Measurements from ENCODE around the gene TC2N.
A peak's percentile ranks its signal among the peaks of the same experiment; 100 is the strongest.
"Not testable (repeated sequence)": the region's sequence is repeated elsewhere in the genome, so short reads cannot be mapped to it uniquely, and the experiment has no call there.

Gene TC2N

GRCh38 chr14:91867316-91867988, at the start of gene TC2N:
TSS of gene TC2N (minus strand) at chr14:91867536. CDS start at chr14:91813769, 53,767 bp downstream.
- no peak for ATAC-seq
- no peaks in the 10 kb centered on the region for H3K36me3 Mint-ChIP-seq
- peaks cover 37% of the 10 kb centered on the region for H3K4me1 Mint-ChIP-seq
- H3K9me3 Mint-ChIP-seq, result no peaks in the 10 kb centered on the region
- H3K27ac Mint-ChIP-seq, result peak within 1 kb of the TSS; percentile 62
- H3K27me3 Mint-ChIP-seq, result no peaks in the 10 kb centered on the region
- no peak within 1 kb of the TSS for H3K4me3 Mint-ChIP-seq

DNA sequence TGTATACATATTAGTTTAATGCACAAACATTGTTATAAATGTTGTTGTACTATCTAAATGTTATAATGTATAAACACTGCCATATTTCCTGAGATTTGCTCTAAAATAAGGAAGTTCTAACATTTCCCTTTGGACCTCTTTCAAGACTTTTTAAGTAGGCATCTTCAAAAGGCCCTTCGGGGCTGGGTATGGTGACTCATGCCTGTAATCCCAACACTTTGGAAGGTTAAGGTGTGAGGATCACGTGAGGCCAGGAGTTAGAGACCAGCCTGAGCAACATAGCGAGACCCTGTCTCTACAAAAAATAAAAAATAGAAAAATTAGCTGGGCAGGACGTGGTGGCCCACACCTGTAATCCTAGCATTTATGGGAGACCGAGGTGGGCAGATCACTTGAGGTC, 44.7 kb upstream of the TC2N start:
- ATAC-seq, result no peak

DNA sequence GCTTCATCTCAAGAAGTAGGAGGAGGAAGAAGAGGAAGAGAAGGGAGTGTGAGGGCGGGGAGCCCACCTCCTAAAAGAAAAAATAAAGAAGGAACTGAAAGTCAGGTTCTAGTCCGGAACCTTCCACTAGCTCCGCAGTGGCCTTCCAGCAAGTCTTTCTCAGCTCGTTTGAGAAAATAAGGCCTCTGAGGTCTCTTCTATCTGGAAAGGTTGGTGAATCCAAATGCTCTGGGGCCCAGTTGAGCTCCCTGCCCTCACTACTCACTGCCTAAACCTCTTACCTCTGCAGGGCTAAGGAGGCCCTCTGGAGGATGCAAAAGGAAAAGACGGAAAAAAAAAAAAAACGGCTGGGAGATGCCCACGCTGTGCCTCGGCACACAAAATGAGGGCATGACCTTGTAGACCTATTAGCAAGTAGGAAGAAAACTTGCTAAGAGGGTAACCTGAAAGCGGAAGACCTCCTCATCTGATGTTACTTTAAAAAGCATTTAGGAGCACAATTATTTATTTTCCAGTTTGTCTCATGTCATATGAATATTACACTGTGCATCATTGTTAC, 44.2 kb upstream of the TC2N start:
- H3K4me1 Mint-ChIP-seq, result peaks cover 23% of the 10 kb centered on the region
- H3K27me3 Mint-ChIP-seq, result peaks cover 12% of the 10 kb centered on the region
- peak; percentile 82 for ATAC-seq
- no peaks in the 10 kb centered on the region for H3K36me3 Mint-ChIP-seq
- peak overlapping the region; percentile 94 for H3K27ac Mint-ChIP-seq
- H3K4me3 Mint-ChIP-seq, result peak overlapping the region; percentile 59
- peaks cover 3% of the 10 kb centered on the region for H3K9me3 Mint-ChIP-seq

More for the DNA sequence above, 44.7 kb upstream of the TC2N start:
- H3K27ac Mint-ChIP-seq, result peak overlapping the region; percentile 94
- no peak overlapping the region for H3K4me3 Mint-ChIP-seq
- no peaks in the 10 kb centered on the region for H3K36me3 Mint-ChIP-seq
- H3K27me3 Mint-ChIP-seq, result peaks cover 12% of the 10 kb centered on the region
- peaks cover 3% of the 10 kb centered on the region for H3K9me3 Mint-ChIP-seq
- H3K4me1 Mint-ChIP-seq, result peaks cover 23% of the 10 kb centered on the region

DNA sequence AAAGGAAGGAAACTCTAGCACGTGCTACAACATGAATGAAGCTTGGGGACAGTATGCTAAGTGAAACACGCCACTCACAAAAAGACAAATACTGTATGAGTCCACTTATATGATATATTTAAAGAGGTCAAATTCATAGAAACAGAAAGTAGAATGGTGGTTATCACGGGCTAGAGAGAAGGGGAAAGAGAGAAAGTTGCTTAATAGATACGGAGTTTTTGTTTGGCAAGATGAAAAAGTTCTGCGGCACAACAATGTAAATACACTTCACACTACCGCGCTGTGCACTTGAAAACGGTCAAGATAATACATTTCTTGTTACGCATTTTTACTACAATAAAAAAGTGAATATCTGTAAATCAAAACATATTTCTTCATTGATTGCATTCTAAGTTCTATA, 42.9 kb upstream of the TC2N start:
- no peak for ATAC-seq

DNA sequence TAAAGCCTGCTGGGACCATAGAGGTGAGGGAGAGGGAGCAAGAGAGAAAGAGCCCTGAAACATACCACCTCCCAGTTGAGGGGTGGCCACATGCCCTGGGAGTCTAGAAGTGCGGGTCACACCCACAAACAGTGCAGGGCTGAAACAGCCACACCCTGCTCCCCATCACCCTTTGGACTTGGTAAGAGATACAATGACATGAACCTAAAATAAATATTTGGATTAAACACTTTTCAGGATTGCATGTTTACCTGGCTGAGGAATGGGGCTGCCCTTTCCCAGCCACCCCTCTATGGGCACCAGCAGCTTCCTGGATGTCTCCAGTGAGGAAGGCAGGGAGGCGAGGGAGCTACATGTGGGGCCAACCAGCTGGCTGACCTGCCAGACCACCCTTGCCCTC, 39.0 kb upstream of the TC2N start:
- Mint-ChIP-seq H3K4me1 (peaks cover 12% of the 10 kb centered on the region), H3K27me3 (peaks cover 12% of the 10 kb centered on the region), H3K9me3 (no peaks in the 10 kb centered on the region), H3K36me3 (no peaks in the 10 kb centered on the region), H3K4me3 (no peak overlapping the region), H3K27ac (no peak overlapping the region)
- no peak for ATAC-seq

More for the DNA sequence above, 42.9 kb upstream of the TC2N start:
- peaks cover 12% of the 10 kb centered on the region for H3K27me3 Mint-ChIP-seq
- no peaks in the 10 kb centered on the region for H3K36me3 Mint-ChIP-seq
- peaks cover 23% of the 10 kb centered on the region for H3K4me1 Mint-ChIP-seq
- H3K27ac Mint-ChIP-seq, result peak overlapping the region; percentile 94
- no peaks in the 10 kb centered on the region for H3K9me3 Mint-ChIP-seq
- no peak overlapping the region for H3K4me3 Mint-ChIP-seq

GRCh38 chr14:91904956-91905645, 37.8 kb upstream of the TC2N start:
- Mint-ChIP-seq H3K9me3 (no peaks in the 10 kb centered on the region), H3K4me3 (no peak overlapping the region), H3K27me3 (peaks cover 6% of the 10 kb centered on the region), H3K4me1 (peaks cover under 1% of the 10 kb centered on the region), H3K36me3 (no peaks in the 10 kb centered on the region), H3K27ac (no peak overlapping the region)
- ATAC-seq, result no peak

GRCh38 chr14:91904483-91904882, 37.1 kb upstream of the TC2N start:
- Mint-ChIP-seq H3K36me3 (no peaks in the 10 kb centered on the region), H3K9me3 (no peaks in the 10 kb centered on the region), H3K27ac (no peak overlapping the region), H3K4me1 (no peaks in the 10 kb centered on the region), H3K4me3 (no peak overlapping the region), H3K27me3 (peaks cover 6% of the 10 kb centered on the region)
- ATAC-seq, result no peak

DNA sequence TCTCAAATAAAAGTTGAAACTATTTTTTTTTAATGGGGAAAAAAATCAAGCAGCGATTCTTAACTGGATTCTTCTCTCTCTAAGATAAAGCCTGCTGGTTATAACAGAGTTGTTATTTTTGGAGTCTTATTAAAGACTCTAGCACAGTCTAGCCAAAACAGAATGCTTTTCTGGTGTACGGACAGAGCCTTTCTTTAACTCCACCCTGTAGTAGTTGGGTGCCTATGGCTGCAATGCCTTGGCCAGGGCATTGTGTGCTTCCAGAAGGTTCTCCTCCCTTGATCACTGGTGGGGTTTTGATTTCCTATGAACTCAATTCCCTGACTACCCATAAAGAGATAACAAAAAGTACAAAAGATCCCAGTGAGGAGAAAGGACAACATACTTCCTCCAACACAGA, 35.7 kb upstream of the TC2N start:
- H3K27me3 Mint-ChIP-seq, result peaks cover 6% of the 10 kb centered on the region
- H3K27ac Mint-ChIP-seq, result no peak overlapping the region
- H3K9me3 Mint-ChIP-seq, result no peaks in the 10 kb centered on the region
- no peaks in the 10 kb centered on the region for H3K36me3 Mint-ChIP-seq
- ATAC-seq, result no peak
- no peak overlapping the region for H3K4me3 Mint-ChIP-seq
- no peaks in the 10 kb centered on the region for H3K4me1 Mint-ChIP-seq

DNA sequence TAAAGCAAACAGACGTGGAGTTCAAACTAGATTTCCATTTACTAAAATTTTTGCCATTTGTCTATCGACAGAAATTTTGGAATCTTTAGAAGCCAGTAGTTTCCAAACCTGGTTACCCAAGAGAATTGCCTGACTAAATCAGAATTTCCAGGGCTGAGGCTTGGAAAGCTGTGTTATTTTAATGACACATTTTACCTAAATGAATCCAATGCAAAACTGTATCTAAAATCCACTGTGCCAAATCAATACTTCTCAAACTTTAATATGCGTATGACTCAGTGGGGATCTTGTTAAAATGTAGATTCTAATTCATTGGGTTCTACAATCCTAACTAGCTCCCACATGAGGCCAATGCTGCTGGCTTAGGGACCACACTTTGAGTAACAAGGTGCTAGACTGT, 35.0 kb upstream of the TC2N start:
- Mint-ChIP-seq H3K27me3 (peaks cover 3% of the 10 kb centered on the region), H3K4me3 (no peak overlapping the region), H3K27ac (no peak overlapping the region), H3K4me1 (no peaks in the 10 kb centered on the region), H3K36me3 (no peaks in the 10 kb centered on the region), H3K9me3 (no peaks in the 10 kb centered on the region)
- no peak for ATAC-seq

DNA sequence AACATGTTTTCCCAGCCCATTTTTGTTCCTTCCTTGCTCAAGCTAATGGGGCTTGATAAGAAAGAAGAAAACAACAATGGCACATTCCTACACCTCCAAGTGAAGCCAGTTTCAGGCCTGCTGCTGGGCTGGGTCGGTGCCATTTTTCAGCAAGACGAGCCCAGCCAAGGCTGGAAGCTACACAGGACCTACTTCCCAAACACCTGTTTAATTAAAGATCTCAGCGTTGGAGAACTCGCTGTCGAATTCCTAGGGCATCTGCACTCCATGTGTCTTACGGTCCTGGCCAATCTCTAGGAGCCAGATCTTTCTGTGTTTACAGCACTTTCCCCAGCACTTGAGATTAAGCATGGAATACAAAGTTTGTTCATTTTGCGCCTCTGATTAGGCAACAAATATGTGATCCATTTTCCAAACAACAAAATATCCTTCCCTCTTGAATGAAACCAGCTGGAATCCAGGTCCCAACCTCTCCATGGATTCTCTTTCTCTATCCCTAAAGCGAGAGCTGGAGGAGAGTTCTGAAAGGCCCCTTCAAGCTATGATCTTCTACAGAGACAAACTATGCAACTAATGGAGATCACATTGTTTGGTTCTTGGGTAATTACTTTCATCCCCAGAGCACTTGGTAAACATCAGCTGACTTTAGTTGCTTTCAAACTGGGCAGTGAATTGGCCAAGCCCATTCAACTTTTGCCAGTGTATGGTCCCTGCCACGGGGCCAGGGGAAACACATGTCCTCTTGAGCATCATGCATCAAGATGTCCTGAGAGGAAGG, 34.3 kb upstream of the TC2N start:
- no peak overlapping the region for H3K4me3 Mint-ChIP-seq
- no peaks in the 10 kb centered on the region for H3K4me1 Mint-ChIP-seq
- ATAC-seq, result no peak
- no peak overlapping the region for H3K27ac Mint-ChIP-seq
- H3K9me3 Mint-ChIP-seq, result no peaks in the 10 kb centered on the region
- H3K27me3 Mint-ChIP-seq, result no peaks in the 10 kb centered on the region
- H3K36me3 Mint-ChIP-seq, result no peaks in the 10 kb centered on the region

GRCh38 chr14:91899806-91900205, 32.5 kb upstream of the TC2N start:
- no peaks in the 10 kb centered on the region for H3K4me1 Mint-ChIP-seq
- H3K27ac Mint-ChIP-seq, result no peak overlapping the region
- no peaks in the 10 kb centered on the region for H3K9me3 Mint-ChIP-seq
- no peaks in the 10 kb centered on the region for H3K27me3 Mint-ChIP-seq
- H3K4me3 Mint-ChIP-seq, result no peak overlapping the region
- no peaks in the 10 kb centered on the region for H3K36me3 Mint-ChIP-seq
- no peak for ATAC-seq

- Mint-ChIP-seq H3K27ac (no peak overlapping the region), H3K9me3 (no peaks in the 10 kb centered on the region), H3K4me3 (no peak overlapping the region), H3K4me1 (no peaks in the 10 kb centered on the region), H3K36me3 (no peaks in the 10 kb centered on the region), H3K27me3 (no peaks in the 10 kb centered on the region)
- ATAC-seq, result no peak
These were observed 31.9 kb upstream of the TC2N start for GRCh38 chr14:91899213-91899612.

DNA sequence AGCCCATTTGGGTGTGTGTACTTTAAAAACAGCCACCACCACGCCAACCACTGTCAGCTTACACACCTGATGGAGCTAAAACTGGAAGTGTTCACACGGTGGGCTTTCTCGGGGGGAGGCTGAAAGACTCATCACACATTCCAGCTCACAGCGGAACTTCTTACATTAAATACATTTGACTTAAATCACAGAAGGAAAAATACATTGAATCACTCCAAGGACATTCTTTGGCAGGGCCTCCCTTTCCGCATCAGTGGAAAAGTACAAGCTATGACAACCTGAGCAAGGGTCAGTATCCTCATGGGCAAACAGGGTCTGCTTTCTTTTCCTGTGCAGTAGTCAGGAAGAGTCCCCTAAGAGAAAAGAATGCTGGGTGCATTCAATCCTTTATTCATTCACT, 31.0 kb upstream of the TC2N start:
- H3K4me1 Mint-ChIP-seq, result no peaks in the 10 kb centered on the region
- no peaks in the 10 kb centered on the region for H3K36me3 Mint-ChIP-seq
- no peak for ATAC-seq
- no peak overlapping the region for H3K27ac Mint-ChIP-seq
- no peaks in the 10 kb centered on the region for H3K9me3 Mint-ChIP-seq
- H3K4me3 Mint-ChIP-seq, result no peak overlapping the region
- no peaks in the 10 kb centered on the region for H3K27me3 Mint-ChIP-seq

DNA sequence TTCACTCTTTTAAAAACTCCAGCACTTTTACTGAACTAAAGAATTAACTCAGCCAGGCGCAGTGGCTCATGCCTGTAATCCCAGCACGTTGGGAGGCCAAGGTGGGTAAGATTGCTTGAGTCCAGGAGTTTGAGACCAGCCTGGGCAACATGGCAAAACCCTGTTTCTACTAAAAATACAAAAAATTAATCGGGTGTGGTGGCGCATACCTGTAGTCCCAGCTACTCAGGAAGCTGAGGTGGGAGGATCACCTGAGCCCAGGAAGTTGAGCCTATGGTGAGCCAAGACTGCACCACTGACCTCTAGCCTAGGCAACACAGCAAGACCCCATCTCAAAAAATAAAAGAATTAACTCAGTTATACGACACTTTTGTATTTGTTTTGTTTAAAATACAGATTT, 30.4 kb upstream of the TC2N start:
- ATAC-seq, H3K36me3 Mint-ChIP-seq, H3K4me1 Mint-ChIP-seq, H3K27me3 Mint-ChIP-seq, H3K9me3 Mint-ChIP-seq, H3K4me3 Mint-ChIP-seq, H3K27ac Mint-ChIP-seq: not testable (repeated sequence)

GRCh38 chr14:91897106-91897701, 29.9 kb upstream of the TC2N start:
- Mint-ChIP-seq H3K27me3 (no peaks in the 10 kb centered on the region), H3K9me3 (no peaks in the 10 kb centered on the region), H3K4me3 (no peak overlapping the region), H3K36me3 (no peaks in the 10 kb centered on the region), H3K4me1 (no peaks in the 10 kb centered on the region), H3K27ac (no peak overlapping the region)
- ATAC-seq, result no peak

All from stimulated activated memory B cell treated with anti-CD40 and anti-IgM and Interleukin-4, amounts not matched to agents 10 μg/mL and 1 μg/mL and 100 μg/mL, for 72 hours (primary cell).